Upper lobe of left lung (tissue), 6 donors: ENCODE results near the gene ILK. TPM values are rescaled to one million over a fixed set of nuclear protein-coding genes. Genes with fewer than 3 reads are reported as not detected.

ENCODE experiments used
- ATAC-seq, 2 donors: fragments of 200-7000 bp; cut with Tn5 transposase; one replicate each; pipeline ENCODE4 v1.9.1; 2022; ENCODE audit warnings: mild to moderate bottlenecking in 2 of 2, moderate library complexity in 2 of 2; ENCODE audit not compliant: low FRiP score in 2 of 2
- DNase-seq, 2 donors: peaks; one replicate each; pipeline ENCODE4 v3.0.0-alpha.2; 2019 to 2020
- H3K27ac ChIP-seq, 4 donors: fragments of 200-600 bp; sonication (generic); one replicate each; pipeline ENCODE4 v1.5.1; 2016 to 2019
- H3K27me3 ChIP-seq, 4 donors: fragments of 200-600 bp; sonication (generic); one replicate each; pipeline ENCODE4 v1.5.1; 2017 to 2019
- H3K36me3 ChIP-seq, 4 donors: fragments of 200-600 bp; sonication (generic); one replicate each; pipeline ENCODE4 v1.5.1; 2016 to 2019
- H3K4me1 ChIP-seq, 4 donors: fragments of 200-600 bp; sonication (generic); one replicate each; pipeline ENCODE4 v1.5.1; 2018 to 2019
- H3K4me3 ChIP-seq, 4 donors: fragments of 200-600 bp; sonication (generic); one replicate each; pipeline ENCODE4 v1.5.1; 2017 to 2019; ENCODE audit warnings: mild to moderate bottlenecking in 2 of 4, moderate library complexity in 1 of 4
- H3K9me3 ChIP-seq, 4 donors: fragments of 200-600 bp; sonication (generic); one replicate each; pipeline ENCODE4 v1.5.1; 2018 to 2019
- CTCF ChIP-seq, 6 experiments: fragments of 450-650 bp in 4 of 6; fragments of 200-600 bp in 2 of 6; sonication (generic) in 2 of 6; IDR thresholded peaks; one replicate each; pipeline ENCODE4 v1.5.1; 2016 to 2019; ENCODE audit warnings: antibody characterized with exemption in 6 of 6
- EP300 ChIP-seq, 4 donors: sonication (generic); formaldehyde crosslinking; IDR thresholded peaks; one replicate each; pipeline ENCODE4 v1.5.1; 2017; ENCODE audit warnings: antibody characterized with exemption in 4 of 4, control low read depth in 2 of 4
- POLR2A ChIP-seq, 4 donors: fragments of 450-650 bp; IDR thresholded peaks; one replicate each; pipeline ENCODE4 v1.5.1; 2016 to 2017; ENCODE audit warnings: antibody characterized with exemption in 4 of 4, mild to moderate bottlenecking in 2 of 4
- POLR2AphosphoS5 ChIP-seq, 2 donors: sonication (generic); formaldehyde crosslinking; IDR thresholded peaks; one replicate each; pipeline ENCODE4 v1.5.1; 2017; ENCODE audit warnings: antibody characterized with exemption in 2 of 2
- WGBS, 2 donors: methylation state at CpG; one replicate each; pipeline ENCODE4 v1.1.5; 2017 to 2018; 5-methylcytosine and 5-hydroxymethylcytosine counted together
- total RNA-seq, 6 donors: library from RNA; depleted of rRNA in 4 of 6; stranded (reverse); fragments of >200 nt in 4 of 6; gene quantifications; one replicate each; pipeline versions ENCODE4 v1.1.0 to v1.2.1, GENCODE V29; 2016 to 2021
- donor health status: DM: no; HTN: no; CAD: no; lungs with moderate emphysema.
- donor health status: DM: no; HTN: yes; CAD: no; lungs with severe emphysema.

Gene ILK
- total RNA-seq, 6 donors from 2014 or later: 130 to 191 (median 146) TPM

- TF ChIP-seq POLR2AphosphoS5 (IDR thresholded peaks at IDR 0.05) (no peak), POLR2A (IDR thresholded peaks at IDR 0.05) (no peak), CTCF (IDR thresholded peaks at IDR 0.05) (no peak), EP300 (IDR thresholded peaks at IDR 0.05) (no peak)
- 93 to 100% methylated on average over 2 of the region's 2 CpGs for WGBS, 2 donors
Observed at GRCh38 chr11:6579681-6580080, 23.9 kb upstream of the ILK start.

GRCh38 chr11:6583584-6583983, 20.0 kb upstream of the ILK start:
- Histone ChIP-seq H3K36me3 (no peaks in the 10 kb centered on the region), H3K4me3 (no peak overlapping the region), H3K4me1 (no peaks in the 10 kb centered on the region), H3K27me3 (no peaks in the 10 kb centered on the region), H3K9me3 (peaks cover 4 to 14% (median 9%) of the 10 kb centered on the region in 4 donors), H3K27ac (no peak overlapping the region)
- TF ChIP-seq POLR2A (IDR thresholded peaks at IDR 0.05): no peak
- no peak for TF ChIP-seq POLR2AphosphoS5 (IDR thresholded peaks at IDR 0.05)
- TF ChIP-seq EP300 (IDR thresholded peaks at IDR 0.05): no peak
- no peak for TF ChIP-seq CTCF (IDR thresholded peaks at IDR 0.05)
- DNase-seq (no peak), ATAC-seq (no peak)
- 96 to 98% methylated on average over 1 of the region's 1 CpG for WGBS, 2 donors

More at GRCh38 chr11:6579681-6580080, 23.9 kb upstream of the ILK start:
- H3K36me3 ChIP-seq: no peaks in the 10 kb centered on the region
- H3K4me3 ChIP-seq: no peak overlapping the region
- ATAC-seq: no peak
- no peaks in the 10 kb centered on the region for H3K27me3 ChIP-seq
- no peak overlapping the region for H3K27ac ChIP-seq
- H3K4me1 ChIP-seq: peaks cover 5 to 11% (median 7%) of the 10 kb centered on the region in 4 donors
- DNase-seq: no peak
- H3K9me3 ChIP-seq: peaks cover 4 to 14% (median 9%) of the 10 kb centered on the region in 4 donors

GRCh38 chr11:6584528-6584927, 19.0 kb upstream of the ILK start:
- DNase-seq: no peak
- Histone ChIP-seq H3K4me3 (no peak overlapping the region), H3K27me3 (no peaks in the 10 kb centered on the region), H3K4me1 (no peaks in the 10 kb centered on the region), H3K27ac (no peak overlapping the region), H3K36me3 (no peaks in the 10 kb centered on the region), H3K9me3 (peaks cover 4 to 14% (median 9%) of the 10 kb centered on the region in 4 donors)
- TF ChIP-seq POLR2AphosphoS5 (IDR thresholded peaks at IDR 0.05): no peak
- TF ChIP-seq EP300 (IDR thresholded peaks at IDR 0.05): no peak
- TF ChIP-seq CTCF (IDR thresholded peaks at IDR 0.05): no peak
- no peak for TF ChIP-seq POLR2A (IDR thresholded peaks at IDR 0.05)
- no peak for ATAC-seq
- WGBS, 2 donors: 92 to 97% methylated on average over 4 of the region's 4 CpGs

GRCh38 chr11:6586434-6587359, 16.9 kb upstream of the ILK start:
- ATAC-seq: peak; percentile 23 to 34

More at GRCh38 chr11:6586434-6587359, 16.9 kb upstream of the ILK start:
- Histone ChIP-seq H3K27me3 (no peaks in the 10 kb centered on the region), H3K4me3 (no peak overlapping the region), H3K36me3 (peaks cover 0 to 2% (median 0%) of the 10 kb centered on the region in 4 donors), H3K27ac (no peak overlapping the region), H3K9me3 (peaks cover 4 to 14% (median 9%) of the 10 kb centered on the region in 4 donors), H3K4me1 (no peaks in the 10 kb centered on the region)
- 95 to 99% methylated on average over 10 to 25 of the region's 25 CpGs for WGBS, 2 donors
- no peak for TF ChIP-seq CTCF (IDR thresholded peaks at IDR 0.05)
- no peak for TF ChIP-seq EP300 (IDR thresholded peaks at IDR 0.05)
- no peak for TF ChIP-seq POLR2AphosphoS5 (IDR thresholded peaks at IDR 0.05)
- no peak for TF ChIP-seq POLR2A (IDR thresholded peaks at IDR 0.05)
- DNase-seq: peak in 1 of 2 donors; percentile 69
